Stimulated activated CD4-positive, alpha-beta T cell treated with anti-CD3 and anti-CD28 coated beads, Interleukin-4, amount 100 ng/mL, for 1 hour (primary cell): ENCODE results near the gene NTM.

Source experiments
- DNase-seq: peaks from one replicate; pipeline ENCODE4 v3.0.0-alpha.2; 2020

NTM gene

DNA sequence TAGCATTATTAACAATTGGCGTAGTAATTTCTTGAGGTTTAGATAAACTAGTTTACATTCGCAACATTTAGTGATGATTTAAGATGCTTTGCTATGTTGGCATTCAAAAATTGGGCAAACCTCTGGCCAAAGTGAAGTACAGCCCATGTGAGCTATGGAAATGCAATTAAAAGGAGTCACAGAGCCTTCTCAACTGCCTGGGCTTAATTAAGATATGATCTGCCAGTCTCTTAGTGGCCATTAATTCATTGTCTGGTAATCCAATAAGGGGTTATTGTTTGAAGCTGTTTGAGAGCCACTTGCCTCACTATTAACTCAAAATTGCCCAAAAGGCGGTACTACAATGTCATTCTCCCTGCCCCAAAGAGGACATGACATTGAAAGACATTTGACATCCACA lies 608.9 kb downstream of the NTM start:
- no peak for DNase-seq

- DNase-seq, result no peak
Observed at GRCh38 chr11:131980199-131980598, 609.8 kb downstream of the NTM start.

- no peak for DNase-seq
Observed at GRCh38 chr11:131980888-131981668, 610.7 kb downstream of the NTM start.

- no peak for DNase-seq
Observed at GRCh38 chr11:131982154-131982553, 611.7 kb downstream of the NTM start.

DNA sequence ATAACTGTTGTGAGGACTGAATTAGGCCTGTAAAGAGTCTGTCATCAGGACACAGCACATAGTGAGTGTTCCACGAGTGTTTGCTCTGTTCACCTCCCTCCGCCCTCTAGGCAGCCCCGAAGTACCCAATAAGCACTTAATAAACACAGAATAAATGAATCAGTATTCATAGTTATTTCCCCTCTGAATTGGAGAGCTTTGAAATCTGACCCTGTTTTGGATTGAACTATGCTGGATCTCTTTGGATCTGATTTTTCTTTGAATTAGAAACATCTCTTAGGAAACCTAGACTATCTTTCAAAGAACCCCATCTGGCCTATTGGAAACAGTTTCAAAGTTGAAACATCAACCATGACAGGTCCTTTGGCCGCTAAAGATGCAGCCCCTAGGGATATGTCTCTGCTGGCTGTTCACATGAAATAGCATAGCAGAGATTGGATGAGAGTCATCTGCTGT lies 615.5 kb downstream of the NTM start:
- DNase-seq, result no peak

GRCh38 chr11:131987703-131988102 lies 617.3 kb downstream of the NTM start:
- no peak for DNase-seq

DNA sequence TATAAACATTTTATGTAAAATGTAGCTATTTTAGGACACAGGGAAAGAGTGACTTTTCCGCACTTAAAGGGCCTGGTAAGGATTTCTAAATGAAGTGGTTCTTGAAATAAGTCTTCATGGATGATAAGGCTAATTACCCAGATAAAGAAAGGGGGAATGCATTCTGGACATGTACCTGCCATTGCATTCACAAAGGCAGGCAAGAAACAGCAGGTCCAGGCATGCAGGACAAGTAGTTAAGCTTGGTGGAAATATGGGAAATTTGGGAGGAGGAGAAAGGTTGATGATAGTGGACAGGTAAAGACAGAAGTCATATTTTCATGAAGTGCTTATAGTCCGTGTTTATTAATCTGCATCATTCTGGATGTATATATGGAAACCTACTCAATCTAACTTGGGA lies 621.2 kb downstream of the NTM start:
- DNase-seq, result no peak

DNA sequence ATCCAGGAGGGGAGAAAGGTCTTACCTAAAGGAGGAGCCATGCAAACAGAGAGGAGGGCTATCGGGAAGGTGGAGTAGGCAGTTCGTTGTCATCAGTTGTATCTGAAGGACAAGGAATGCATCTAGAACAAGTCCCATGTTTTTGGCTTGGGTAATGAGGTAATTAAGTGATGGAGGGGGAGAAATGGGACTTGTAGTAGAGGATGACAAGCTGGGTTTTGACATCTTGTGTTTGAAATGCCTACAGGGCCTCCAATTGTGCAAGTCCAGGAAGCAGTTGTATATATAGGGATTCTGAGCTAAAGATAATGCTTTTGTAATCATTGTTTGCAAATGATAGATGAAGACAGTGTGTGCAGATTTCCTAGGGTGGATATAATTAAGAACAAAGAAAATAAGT lies 622.8 kb downstream of the NTM start:
- no peak for DNase-seq

DNA sequence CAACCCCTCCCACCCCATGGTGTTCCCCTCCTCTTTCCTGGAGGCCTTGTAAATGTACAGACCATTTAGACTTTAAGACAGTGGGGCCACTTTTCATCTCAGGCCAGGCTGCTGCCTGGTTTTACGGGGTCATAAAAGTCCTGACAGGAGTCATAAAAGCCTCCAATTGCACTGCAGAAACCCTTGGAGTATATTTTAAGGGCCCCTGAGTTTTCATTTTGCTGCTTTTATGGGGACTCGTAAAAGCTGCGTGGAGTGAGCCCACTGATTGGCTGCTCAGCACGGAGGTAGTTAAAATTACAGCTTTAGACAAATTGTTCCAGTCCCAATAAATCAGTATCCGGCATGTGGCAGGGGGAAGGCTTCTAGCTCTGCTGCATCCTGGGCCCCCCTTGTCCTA lies 627.6 kb downstream of the NTM start:
- no peak for DNase-seq

DNA sequence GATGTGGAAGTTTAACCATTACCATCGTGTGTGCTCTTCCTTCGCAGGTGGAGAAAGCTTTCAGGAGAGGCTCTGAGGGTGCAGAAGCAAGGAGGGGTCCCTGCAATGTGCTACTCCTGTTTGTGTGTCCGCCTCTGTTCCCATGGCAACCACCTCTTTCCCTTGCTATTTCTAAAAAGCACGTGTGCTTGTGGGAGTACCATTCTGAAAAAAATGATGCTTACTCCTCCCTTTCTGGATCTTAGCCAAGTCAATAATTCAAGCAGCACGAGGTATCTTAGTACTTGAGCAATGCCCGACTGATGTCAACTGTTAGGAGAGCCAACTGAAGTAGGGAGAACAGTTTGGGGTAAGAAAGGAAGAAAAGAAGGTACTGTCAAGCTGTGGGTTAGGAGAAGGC lies 628.7 kb downstream of the NTM start:
- no peak for DNase-seq

DNA sequence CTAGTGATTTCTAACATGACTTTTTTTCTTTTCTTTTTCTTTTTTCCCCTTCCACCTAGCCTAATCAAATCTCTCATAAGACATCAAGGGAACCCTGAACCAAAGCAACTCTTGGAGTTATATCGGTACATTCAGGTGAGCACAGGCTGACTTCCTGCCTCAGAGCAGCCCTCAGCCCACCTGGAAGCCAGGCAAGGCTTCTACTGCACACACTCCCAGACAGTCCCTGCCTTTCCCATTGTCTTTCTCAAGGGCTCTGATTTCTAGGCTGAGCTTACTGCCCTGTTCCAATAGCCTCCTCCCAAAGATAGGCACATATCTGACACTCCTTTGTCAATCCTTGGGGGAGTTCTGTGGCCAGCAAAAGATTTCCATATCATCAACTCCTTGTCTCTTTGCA lies 629.5 kb downstream of the NTM start:
- DNase-seq, result no peak

DNA sequence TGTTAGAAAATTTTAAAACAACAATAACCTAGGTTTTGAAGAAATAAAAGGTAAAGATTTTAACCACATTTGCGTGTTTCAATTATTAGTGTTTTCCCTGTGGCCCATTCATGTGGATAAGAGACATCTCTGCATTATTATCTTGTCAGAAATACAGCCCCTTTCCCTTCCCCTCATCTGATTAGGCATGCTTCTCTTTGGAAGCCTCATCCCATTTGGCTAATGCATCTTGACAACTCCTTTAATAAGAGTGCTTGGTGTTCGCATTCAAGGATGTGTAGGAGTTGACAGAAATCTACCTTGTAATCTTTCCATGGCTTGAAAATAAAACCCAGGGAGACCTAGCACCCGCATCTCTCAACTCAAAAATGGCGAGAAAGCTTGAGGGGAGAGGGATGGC lies 635.5 kb downstream of the NTM start:
- DNase-seq, result no peak

DNA sequence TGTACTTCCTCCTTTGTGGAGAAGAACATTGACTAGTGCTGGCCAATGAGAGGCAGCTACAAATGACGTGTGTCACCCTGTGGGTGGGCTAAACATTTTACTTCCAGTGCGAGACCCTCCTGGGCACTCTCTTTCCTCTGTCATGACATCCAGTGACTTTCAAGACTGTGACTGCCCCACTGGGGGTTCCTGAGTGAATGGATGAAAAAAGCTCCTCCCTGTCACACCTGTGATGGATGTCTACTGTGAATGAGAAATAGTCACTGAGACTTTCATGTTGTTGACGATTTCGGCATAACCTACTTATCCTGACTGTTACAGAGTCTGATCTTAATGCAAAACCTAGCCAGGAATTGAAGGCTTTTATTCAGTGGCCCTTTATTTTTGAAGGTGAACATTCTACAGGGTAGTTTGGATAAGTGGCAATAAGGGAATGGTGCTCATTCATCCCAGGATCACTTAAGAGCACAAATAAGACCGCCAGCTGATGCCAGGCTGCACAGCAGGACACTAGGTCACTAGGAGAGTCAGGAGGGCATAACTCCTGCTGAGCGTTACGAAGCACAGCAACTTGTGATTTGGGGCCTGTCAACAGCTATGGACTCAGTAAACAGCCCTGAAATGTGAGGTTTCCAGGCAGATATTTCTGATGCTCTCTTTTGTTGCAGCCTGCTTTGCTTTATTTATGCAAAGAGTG lies 636.6 kb downstream of the NTM start:
- no peak for DNase-seq

DNA sequence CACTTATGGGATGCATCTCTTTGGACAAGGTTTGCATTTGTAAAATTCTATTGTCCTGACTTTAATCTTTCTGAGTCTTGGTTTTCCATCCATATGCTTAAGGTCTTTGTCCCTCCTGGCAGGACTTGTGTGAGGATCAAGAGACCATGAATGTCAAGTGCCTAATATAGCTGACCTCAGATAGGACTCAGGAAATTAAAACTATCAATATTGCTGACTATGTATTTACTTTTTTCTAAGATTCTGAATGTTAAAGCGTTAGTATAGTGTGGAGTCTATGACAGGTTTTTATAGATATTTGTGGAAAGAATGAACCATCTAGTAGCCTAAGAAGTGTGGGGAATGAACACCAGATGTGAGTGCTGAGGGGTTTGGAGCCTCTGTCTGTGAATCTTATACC lies 637.8 kb downstream of the NTM start:
- DNase-seq, result no peak

GRCh38 chr11:132008872-132009271 lies 638.5 kb downstream of the NTM start:
- no peak for DNase-seq

- no peak for DNase-seq
Observed at GRCh38 chr11:132020001-132020400, 649.6 kb downstream of the NTM start.

- no peak for DNase-seq
Observed at GRCh38 chr11:132022285-132022684, 651.9 kb downstream of the NTM start.

DNA sequence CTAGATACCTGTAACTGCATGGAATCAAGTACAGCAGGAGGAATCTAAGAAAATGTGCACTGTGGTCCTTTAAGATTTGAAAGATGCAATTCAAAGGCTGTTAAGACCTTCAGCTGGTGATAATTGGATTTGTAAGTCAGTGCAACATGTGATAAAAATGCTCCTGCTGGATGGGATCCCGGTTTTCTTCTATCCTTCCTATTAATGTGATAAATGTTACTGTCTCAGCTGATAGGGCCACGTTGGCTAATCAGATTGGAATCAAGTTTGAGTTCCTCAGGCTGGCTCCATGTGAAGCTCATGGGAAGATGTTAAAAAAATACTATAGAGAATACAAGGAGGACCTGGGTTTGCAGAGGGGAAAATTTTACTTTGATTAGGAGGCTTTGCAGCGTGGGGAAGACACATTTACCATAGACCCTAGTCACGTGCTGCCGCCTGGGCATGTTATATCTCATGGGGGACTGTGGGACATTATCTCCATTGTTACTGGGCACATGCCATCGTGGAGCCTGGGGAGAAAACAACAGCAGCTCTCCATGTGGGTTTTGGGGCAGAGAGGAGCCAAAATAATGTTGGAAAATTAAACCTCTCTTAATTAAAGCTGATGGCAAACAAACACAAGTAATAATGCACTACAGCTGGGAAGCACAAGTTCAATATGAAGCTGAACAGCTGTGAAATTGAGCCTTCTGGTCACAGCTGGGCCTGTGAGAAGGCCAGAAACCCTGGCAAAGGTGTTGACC lies 652.5 kb downstream of the NTM start:
- DNase-seq, result no peak

DNA sequence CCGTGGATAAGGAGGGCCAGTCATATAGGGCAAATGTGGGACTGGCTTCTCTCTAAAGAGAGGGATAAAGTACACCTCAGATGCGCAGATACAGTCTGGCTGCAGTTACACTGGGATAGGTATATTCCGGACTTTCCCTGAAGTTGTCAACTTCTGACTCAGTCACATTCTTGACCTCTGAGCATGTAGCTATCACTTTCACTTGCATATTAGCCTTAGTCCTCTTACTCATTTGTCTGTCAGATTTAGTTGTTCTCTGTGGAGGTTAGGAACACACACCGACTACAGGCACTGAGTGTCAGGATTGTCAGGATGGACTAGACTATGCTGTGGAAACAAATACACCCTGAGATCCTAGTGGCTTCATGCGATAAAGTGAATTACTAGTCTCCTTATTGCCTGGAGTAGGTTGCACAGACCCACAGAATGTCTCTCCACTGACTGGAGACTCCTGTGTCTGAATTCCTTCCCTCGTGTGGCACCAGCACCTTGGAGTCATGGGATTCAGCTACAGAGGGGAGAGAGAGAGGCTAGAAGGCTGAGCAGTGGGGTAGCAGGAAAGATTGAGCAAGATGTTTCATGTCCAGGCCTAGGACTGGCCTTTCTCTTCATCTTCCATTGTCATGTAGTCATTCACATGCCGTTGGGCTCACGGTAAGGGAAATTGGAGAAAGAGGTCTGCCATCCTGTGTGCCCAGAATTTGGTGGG lies 654.3 kb downstream of the NTM start:
- no peak for DNase-seq

GRCh38 chr11:132026746-132027145 lies 656.3 kb downstream of the NTM start:
- no peak for DNase-seq

GRCh38 chr11:132028380-132029240 lies 658.2 kb downstream of the NTM start:
- DNase-seq, result no peak

DNA sequence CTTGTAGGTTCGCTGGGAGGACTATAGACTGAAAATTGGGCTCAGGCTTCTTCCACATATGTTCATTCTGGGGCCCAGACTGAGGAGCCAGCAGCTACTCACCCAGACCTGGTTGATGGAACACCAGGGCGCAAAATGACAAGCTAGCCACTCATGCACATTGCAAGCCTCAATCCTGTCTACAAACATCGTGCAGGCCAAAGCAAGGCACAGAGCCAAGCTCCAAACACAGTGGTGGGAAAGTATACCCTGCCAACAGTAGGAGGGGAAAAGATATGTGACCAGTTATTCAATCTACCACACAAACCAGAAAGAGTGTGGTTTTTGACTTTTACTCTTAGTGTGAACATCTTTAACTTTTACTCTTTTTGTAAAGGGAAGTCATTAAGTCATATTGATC lies 660.5 kb downstream of the NTM start:
- DNase-seq, result no peak
